ENCODE results near the gene COA5.

COA5 gene

GRCh38 chr2:98608962-98609604 lies 771 bp upstream of the COA5 start:
- TF ChIP-seq CTCF (IDR thresholded peaks at IDR 0.05; ENCODE audit: insufficient read depth, low read length, missing control alignments): no peak
- no peak for DNase-seq (ENCODE audit: low read depth, low spot score)
- ChIA-PET POLR2A (interaction anchor here (0.9 kb wide), 2 partner anchors 49 to 531 kb away, joined by 3 read pairs; no protein-coding TSS in a partner anchor), CTCF (interaction anchor here (0.6 to 1.5 kb wide), 2 partner anchors 196 to 469 kb away, joined by 3 to 12 read pairs; no protein-coding TSS in a partner anchor)
- peak overlapping the region; percentile 92 for H3K4me3 ChIP-seq (ENCODE audit: low read depth, low read length)

GRCh38 chr2:98607741-98608115 lies 584 bp downstream of the COA5 start:
- TF ChIP-seq CTCF (IDR thresholded peaks at IDR 0.05; ENCODE audit: insufficient read depth, low read length, missing control alignments): no peak
- peak overlapping the region; percentile 92 for H3K4me3 ChIP-seq (ENCODE audit: low read depth, low read length)
- DNase-seq (ENCODE audit: low read depth, low spot score): no peak
- POLR2A ChIA-PET: interaction anchor here (0.5 kb wide), 2 partner anchors 9 to 231 kb away, joined by 3 read pairs; no protein-coding TSS in a partner anchor
- CTCF ChIA-PET: interaction anchor here (1.2 to 2.5 kb wide), 3 partner anchors 10 to 195 kb away, joined by 4 to 13 read pairs (median 5); no protein-coding TSS in a partner anchor

GRCh38 chr2:98607104-98607503 lies 1.2 kb downstream of the COA5 start:
- peak overlapping the region; percentile 92 for H3K4me3 ChIP-seq (ENCODE audit: low read depth, low read length)
- DNase-seq (ENCODE audit: low read depth, low spot score): no peak
- ChIA-PET CTCF (interaction anchor here (1.2 to 2.5 kb wide), 4 partner anchors 9 to 195 kb away, joined by 3 to 13 read pairs (median 4); no protein-coding TSS in a partner anchor), POLR2A (interaction anchor here (0.5 kb wide), 1 partner anchor 9 kb away, joined by 3 read pairs; no protein-coding TSS in a partner anchor)
- no peak for TF ChIP-seq CTCF (IDR thresholded peaks at IDR 0.05; ENCODE audit: insufficient read depth, low read length, missing control alignments)

GRCh38 chr2:98606431-98606830 lies 1.9 kb downstream of the COA5 start:
- CTCF ChIA-PET: interaction anchor here (1.0 to 2.5 kb wide), 3 partner anchors 39 to 194 kb away, joined by 3 to 13 read pairs (median 3); no protein-coding TSS in a partner anchor
- no peak for DNase-seq (ENCODE audit: low read depth, low spot score)
- POLR2A ChIA-PET: no interaction called here
- no peak for TF ChIP-seq CTCF (IDR thresholded peaks at IDR 0.05; ENCODE audit: insufficient read depth, low read length, missing control alignments)
- H3K4me3 ChIP-seq (ENCODE audit: low read depth, low read length): no peak overlapping the region

- no peak for DNase-seq (ENCODE audit: low read depth, low spot score)
- no peak overlapping the region for H3K4me3 ChIP-seq (ENCODE audit: low read depth, low read length)
- POLR2A ChIA-PET: no interaction called here
- CTCF ChIA-PET: interaction anchor here (0.9 kb wide), 1 partner anchor 192 kb away, joined by 3 read pairs; no protein-coding TSS in a partner anchor
- no peak for TF ChIP-seq CTCF (IDR thresholded peaks at IDR 0.05; ENCODE audit: insufficient read depth, low read length, missing control alignments)
Observed at GRCh38 chr2:98605076-98605475, 3.2 kb downstream of the COA5 start.

GRCh38 chr2:98604547-98604946 lies 3.8 kb downstream of the COA5 start:
- no peak for TF ChIP-seq CTCF (IDR thresholded peaks at IDR 0.05; ENCODE audit: insufficient read depth, low read length, missing control alignments)
- CTCF ChIA-PET: interaction anchor here (0.9 to 1.3 kb wide), 2 partner anchors 191 to 192 kb away, joined by 3 to 4 read pairs; no protein-coding TSS in a partner anchor
- DNase-seq (ENCODE audit: low read depth, low spot score): no peak
- POLR2A ChIA-PET: no interaction called here
- no peak overlapping the region for H3K4me3 ChIP-seq (ENCODE audit: low read depth, low read length)

Data from AG04449 (cell line).